NCI-H187 treated with DMSO at 0.1 percent for 48 hours (cell line): ENCODE measurements around the gene CATSPER4.
A peak's percentile ranks its signal among the peaks of the same experiment; 100 is the strongest.

Source experiments
- DNase-seq: peaks from one replicate; lab custom pipeline; 2025; lab: John Stamatoyannopoulos, UW

The CATSPER4 gene

DNA sequence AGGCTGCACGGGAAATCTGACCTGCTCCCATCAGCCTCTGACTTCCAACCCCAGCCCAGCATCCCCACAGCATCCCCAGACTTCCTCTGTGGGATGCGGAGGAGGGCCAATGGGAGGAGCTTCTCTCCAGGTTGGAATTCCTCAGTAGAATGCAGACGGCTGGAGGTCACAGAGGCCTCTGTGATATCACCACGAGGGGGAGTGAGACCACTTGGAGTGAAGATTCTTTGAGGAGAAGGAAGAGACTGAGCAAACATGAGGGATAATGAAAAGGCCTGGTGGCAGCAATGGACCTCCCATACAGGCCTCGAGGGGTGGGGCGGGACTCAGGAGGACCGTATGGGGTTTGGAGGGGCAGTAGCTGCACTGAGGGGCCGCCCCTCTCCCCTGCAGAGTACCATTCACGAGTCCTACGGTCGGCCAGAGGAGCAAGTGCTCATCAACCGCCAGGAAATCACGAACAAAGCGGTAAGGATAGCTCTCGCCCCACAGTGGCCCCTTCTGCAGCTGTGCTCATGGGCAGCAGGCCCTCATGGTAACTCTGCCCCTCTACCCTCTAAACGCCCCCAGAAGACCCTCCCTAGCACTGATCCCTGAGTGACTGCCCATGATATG lies at the start of gene CATSPER4:
Gene CATSPER4, plus strand, starts transcription at position 230 of the 615 bp plus-strand sequence. Its CDS starts 26 bp downstream, at position 256.
- no peak for DNase-seq

DNA sequence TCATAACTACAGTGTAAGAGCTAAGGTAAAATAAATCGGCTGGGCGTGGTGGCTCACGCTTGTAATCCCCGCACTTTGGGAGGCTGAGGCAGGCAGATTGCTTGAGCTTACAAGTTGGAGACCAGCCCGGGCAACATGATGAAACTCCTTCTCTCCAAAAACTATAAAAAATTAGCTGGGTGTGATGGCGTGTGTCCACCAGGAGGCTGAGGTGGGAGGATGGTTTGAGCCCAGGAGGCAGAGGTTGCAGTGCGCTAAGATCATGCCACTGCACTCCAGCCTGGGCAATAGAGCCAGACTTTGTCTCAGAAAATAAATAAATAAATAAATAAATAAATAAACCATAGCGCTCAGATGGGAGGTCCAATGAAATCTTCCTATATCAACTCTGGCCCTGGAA lies 48.2 kb upstream of the CATSPER4 start:
- no peak for DNase-seq

DNA sequence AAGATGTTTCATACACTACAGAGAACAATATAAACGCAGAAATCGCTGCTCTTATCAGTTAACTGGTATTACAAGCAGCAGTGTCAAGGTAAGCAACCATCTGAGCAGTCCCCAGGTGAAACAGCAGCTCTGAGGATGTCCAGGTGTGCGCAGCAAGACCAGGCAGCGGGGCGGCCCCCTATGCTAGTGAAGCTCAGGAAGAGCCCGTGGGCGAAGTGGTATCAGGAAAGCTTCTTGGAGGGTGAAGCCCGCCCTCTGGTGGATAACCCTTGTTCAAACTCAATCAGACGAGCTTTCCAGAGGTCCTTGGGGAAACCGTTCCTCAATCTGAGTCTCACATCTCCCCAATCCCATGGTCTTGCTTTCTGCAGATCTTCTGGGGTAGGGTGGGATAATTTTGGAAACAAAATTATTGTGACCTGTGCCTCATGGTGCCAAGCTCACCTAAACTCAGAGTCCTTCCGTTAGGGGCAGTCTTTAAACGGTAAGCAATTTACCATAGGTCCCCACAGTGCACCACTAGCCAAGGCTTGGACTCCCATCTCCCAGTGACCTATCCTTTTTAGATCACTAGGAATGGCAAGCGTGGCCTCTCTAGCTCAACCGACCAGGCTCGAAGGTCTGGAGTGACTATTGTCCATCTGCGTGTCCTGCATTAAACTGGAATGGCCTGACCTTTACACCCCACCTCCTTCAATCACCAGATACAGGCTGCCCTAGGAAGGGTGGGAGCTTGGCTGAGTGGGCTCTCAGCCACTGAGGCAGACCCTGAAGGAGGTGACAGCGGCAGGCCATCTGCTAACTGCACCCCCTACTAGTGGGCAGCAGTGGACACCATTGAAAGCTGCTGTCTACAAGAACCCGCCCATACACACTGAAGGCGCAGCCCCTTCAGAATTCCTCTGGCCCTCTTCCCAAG lies 45.1 kb upstream of the CATSPER4 start:
- DNase-seq = peak; percentile 77

DNA sequence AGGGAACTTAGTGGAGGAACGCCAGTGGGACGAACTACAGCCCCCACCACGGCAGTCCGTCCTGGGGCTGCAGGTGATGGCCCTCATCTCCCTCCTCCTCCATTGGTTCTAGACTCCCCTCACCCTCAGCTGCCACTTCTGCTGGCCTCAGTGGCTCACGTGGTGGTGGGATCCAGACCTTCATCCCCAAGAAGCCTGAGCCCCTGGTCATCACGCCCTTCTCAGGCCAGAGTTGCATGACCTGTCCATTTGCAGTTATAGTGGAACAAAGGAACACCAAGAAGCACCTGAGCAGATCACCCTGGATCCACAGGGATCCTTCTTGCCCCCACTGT lies 44.5 kb upstream of the CATSPER4 start:
- DNase-seq = no peak

DNA sequence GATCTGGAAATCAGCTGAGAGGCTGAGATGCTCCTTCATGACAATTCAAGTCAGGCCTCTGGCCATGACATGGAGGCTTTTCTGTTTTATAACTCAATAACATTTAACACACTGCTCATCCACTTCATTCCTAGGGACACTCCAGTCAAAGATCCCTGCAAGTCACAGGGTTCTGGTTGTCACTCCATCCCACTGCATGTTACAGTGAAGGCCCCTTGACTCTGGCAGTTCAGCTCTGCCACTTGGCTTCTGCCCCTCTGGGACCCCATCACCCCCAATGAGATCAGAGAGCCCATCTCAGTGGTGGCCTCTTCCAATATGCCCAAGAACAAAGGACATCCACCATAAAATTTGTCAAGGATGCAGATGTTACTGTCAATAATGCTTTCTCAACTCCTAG lies 41.5 kb upstream of the CATSPER4 start:
- DNase-seq = no peak

DNA sequence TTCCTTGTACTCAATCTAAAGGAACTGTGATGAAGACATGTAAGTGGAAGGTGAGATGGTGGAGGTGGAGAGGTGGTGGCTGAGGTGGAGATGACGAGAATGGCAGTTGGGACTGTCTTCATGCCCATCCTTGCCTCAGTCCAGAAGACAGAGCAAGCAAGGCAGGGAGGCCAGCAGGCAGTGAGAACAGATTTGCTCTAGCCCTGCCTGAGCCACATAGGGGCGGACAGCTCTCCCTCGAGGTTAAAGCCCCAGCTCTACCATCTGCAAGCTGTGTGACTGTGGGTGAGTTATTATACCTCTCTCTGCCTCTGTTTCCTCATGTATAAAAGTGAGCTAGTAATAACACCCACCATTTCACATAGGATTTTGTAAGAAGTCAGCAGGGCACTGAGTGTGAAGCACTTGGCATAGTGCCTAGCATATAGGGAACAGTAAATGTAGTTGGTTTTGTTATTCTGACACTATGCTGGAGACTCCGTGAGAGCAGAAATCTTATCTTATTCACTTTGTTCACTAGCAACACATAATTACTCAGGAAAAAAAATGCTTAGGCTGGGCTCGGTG lies 36.4 kb upstream of the CATSPER4 start:
- no peak for DNase-seq

DNA sequence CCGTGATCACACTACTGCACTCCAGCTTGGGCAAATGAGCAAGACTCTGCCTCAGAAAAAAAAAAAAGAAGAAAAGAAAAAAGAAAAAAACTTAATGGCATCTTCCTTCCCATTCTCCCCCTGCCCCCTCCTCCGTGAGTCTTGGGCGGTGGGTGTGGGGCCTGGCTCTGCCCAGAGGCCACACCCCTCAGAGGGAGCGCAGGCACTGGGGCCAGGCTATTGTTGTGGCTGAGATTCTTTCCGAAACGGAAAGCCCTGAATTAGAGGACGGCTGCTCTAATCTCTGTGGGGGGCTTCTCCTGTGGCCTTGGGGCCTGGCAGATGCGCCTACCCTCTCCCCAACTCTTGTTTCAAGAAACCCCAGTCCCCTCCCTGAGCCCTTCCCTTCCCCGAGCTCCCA lies 35.7 kb upstream of the CATSPER4 start:
- DNase-seq = no peak

DNA sequence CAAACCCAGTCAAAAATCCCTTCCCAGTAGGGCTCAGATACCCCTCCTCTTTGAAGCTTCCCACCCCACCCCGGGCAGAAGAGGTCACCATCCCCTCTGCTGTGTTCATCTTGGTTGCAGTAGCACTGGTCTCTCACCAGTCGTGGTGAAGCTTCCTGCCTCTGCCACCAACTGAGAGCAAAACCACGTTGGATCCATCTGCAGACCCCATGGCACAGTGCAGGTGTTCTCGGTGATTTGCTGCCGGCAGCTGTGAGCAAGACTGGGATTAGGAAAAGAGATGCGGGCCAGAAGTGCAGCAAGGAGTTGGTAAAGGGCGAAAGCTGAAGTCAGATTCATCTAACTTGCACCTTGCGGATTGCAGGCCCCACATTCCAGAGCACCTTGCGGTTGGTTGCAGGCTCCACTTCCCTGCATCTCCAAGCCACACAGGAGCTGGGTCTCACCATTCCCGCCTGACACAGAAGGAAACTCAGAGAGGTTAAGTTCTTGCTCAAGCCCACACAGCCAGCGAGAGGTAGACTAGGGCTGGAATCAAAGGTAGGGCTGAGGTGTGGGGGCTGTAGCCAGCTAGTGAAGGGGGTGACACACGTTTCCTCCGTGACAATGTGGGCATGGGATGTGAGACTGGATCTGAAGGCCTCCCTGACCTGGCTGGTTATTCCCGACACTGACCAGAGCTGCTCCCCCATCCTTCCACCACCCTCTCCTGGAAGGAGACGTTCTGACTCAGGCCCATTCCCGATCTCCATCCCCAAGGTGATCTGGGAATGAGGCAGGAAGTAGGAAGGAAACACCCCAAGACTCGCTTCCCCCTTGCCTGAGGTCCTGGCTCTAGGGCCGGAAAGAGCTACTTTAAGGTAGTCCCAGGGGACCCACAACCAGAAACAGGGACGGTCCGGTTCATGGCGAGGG lies 34.8 kb upstream of the CATSPER4 start:
- DNase-seq = no peak

DNA sequence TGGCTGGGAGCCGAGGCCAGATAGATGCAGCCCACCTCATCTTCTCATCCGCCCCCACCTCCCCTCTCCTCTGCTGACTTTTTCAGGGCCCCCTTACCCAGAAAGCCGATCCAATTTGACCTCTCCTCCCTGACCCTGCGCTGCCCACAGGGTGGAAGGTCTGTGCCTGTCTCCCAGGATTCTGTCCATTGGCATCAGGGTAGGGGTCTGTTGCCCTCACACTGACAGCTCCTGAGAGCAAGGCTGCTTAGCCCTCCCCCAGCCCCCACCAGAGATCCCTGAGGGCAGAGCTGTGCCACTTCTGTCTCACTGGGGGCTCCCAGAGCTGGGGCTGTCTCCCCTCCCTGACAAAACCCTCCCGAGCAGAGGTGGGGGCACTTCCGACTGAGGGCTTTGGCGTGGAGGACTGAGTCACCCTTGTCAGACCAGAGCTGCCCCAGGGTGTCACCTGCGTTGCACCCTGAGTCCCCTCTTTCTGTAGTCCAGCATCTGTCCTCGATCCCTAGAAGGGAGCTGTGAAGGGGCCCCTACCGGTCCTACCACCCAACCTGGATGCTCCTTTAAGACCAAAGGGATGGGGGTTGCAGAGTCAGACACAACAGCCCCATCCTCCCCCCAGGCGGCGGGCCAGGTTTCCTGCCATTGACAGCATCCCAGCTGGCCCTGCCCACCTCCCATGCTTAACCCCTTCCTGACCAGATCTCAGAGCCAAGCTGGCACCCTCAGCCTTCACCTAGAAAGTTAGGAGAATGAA lies 33.9 kb upstream of the CATSPER4 start:
- DNase-seq = no peak

DNA sequence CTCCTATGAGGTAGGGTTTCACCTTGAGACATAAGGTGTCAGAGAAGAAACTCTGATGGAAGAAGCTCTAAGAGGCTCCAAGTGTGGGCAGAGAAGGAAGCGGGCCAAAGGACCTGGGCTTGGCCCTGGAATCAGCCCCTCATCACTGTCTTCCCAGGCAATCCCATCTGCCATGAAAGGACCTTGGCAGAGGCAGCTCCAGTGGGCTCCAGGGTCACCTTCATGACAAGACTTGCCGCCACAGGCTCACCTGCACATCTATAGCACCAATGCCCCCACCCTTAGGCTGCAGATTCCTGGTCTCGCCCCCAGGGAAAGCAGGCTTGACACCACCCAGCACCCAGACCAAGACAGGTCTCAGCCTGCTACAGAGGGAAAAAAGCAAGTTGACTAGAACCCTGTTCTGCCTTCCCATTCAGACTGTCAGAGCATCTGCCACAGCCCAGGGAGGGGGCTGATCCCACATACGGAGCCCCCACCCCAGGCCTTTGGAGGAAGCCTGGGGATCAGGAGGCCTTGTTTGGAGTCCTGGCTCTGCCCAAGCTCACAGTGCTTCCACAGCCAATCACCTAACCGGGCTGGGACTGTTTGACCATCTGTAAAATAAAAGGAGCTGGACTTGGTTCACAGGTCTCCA lies 32.0 kb upstream of the CATSPER4 start:
- DNase-seq = no peak

DNA sequence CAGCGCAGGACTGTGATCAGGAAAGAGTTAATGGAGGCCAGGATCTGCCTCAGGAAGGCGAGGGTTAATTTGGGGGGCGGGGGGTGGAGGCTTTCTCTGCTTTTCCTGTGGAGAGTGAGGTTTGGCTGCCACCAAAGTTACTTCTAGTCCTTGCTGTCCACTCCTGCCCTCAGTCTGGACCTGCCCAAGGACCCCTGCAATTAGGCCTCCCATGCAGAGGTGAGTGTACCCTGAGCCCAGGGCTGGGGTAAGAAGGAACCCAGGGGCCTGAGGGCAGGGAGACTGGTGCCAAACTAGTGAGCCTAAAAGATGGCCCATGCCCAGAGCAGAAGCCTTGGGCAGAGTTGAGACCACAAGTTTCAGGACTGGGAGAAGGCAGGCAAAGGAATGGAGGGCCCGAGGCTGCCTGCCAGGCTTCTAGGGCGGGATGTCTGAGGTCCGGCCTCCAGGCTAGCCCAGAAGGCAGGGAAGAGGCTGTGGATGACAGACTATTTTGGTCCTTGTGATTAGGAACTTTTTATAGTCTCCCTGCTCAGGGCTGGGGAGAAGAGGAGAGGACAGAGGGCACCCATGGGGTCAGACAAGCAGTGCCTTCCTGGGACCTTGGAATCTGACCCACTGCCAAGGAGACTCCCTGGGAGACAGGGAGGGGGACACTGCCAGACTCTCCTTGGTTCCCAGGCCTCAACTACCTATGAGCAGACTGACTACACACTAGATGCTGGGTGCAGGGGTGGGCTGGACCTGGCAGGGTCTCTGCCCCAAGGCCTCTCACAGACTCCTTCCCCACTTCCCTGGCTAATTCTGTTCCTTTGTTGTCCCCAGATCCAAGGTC lies 31.3 kb upstream of the CATSPER4 start, which contains the start of gene FAM110D:
Gene FAM110D, plus strand, starts transcription at position 172 of the 835 bp plus-strand sequence. CDS start 2,213 bp downstream, outside the sequence.
- no peak for DNase-seq

DNA sequence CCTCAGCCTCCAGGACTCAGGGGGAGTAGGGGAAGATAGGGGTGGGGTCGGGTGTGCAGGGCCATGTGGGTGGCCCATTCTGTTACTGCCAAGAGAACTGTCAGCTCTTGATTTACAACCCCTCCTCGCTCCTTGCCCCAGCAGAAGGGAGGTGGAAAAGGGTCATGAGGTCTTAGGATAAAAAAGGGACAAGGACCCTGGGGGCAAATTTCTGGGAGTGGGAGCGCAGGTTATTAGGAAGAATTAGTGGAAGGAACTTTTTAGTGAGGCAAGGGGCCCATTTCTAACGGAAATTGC lies 30.7 kb upstream of the CATSPER4 start:
- DNase-seq = no peak

DNA sequence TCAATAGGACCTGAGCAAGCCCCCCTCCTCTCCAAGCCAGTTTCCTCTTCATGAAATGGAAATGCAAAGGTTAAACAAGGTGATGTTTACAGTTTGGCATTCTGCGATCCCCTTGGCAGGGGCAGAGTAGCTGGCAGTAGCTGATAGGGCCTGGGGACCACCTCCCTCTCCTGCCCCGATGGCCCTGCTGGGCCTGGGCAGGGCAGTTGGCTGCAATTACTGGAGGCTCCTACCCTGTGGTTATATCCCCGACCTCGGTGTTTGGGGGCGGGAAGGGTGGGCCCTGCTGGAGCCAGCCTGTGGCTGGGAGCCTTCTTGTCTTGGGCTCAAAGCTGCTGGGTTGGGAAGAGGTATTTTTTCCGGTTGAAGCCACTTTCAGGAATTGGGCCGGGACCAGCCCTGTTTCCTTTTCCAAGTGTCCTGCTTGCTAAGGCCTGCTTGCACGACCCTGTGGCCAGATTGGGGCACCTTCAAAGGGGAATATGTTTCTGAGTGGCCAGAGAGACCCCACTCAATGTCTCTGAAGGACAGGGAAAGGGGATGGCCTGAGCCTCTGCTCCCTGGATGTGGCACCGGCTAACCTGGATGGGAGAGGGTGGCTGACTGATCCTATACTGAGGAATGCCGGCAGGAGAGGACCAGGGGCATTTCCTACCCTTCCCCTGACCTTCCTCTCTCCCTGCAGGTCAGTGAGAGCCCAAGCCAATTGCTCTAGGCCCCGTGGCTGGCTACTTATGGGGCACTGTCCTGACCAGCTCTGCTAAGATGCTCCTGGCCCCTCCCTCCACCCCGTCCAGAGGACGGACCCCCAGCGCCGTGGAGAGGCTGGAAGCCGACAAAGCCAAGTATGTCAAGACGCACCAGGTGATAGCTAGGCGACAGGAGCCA lies 29.6 kb upstream of the CATSPER4 start:
- DNase-seq = no peak

DNA sequence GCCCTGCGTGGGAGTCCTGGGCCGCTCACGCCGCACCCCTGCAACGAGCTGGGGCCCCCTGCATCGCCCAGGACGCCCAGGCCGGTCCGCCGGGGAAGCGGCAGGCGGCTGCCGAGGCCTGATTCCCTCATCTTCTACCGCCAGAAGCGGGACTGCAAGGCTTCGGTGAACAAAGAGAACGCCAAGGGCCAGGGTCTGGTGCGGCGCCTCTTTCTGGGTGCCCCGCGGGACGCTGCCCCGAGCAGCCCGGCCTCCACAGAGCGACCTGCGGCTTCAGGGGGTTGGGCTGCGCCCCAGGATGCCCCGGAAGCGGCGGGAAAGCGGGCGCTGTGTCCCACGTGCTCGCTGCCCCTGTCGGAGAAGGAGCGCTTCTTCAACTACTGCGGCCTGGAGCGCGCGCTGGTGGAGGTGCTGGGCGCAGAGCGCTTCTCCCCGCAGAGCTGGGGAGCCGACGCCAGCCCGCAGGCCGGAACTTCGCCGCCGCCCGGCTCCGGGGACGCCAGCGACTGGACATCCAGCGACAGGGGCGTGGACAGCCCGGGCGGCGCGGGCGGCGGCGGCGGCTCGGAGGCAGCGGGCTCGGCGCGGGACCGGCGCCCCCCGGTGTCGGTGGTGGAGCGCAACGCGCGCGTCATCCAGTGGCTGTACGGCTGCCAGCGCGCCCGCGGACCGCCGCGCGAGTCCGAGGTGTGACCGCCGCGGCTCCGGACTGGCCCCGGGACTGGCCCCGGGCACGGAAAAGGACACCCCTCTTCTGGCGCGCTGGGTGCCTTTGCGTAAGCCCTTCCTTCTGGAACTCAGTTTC lies 28.8 kb upstream of the CATSPER4 start:
- no peak for DNase-seq

DNA sequence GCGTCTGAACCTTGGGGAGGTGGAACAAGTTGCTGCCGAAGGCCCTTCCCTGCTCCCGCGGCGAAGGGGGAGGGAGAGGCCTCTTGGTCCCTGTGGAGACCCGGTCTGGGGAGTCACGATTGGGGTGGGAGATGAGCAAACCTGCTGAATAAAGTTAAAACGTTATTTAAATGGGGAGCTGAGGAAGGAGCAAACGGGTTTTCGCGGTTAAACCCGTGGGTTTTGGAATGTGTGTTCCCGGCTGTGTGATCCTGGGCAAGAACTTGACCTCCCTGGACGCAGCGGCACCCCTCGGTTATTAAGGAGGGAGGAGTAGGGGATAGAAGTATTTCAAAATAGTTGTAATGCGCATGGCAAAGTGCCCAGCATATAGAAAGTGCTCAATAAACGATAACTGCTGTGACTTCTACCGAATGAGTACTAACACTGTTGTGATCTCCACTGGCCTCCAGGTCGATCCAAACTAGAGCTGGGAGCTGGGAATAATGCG lies 28.1 kb upstream of the CATSPER4 start:
- no peak for DNase-seq

DNA sequence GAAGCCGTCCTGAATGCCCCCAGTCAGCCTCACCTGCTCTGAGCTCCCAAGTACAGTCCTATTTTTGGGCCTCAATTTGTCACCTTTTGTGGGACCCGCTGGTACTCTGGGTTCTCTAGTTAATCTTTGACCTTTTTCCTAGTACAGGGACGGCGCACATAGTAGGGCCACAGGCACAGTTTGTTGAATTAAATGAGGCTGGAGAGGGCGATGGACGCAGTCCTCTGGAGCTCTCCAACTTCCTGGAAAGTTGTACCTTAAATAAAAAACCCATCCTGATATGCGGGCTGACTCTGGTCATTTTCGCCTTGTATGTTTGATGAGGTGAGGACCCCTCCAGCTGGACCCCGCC lies 26.7 kb upstream of the CATSPER4 start:
- DNase-seq = no peak

DNA sequence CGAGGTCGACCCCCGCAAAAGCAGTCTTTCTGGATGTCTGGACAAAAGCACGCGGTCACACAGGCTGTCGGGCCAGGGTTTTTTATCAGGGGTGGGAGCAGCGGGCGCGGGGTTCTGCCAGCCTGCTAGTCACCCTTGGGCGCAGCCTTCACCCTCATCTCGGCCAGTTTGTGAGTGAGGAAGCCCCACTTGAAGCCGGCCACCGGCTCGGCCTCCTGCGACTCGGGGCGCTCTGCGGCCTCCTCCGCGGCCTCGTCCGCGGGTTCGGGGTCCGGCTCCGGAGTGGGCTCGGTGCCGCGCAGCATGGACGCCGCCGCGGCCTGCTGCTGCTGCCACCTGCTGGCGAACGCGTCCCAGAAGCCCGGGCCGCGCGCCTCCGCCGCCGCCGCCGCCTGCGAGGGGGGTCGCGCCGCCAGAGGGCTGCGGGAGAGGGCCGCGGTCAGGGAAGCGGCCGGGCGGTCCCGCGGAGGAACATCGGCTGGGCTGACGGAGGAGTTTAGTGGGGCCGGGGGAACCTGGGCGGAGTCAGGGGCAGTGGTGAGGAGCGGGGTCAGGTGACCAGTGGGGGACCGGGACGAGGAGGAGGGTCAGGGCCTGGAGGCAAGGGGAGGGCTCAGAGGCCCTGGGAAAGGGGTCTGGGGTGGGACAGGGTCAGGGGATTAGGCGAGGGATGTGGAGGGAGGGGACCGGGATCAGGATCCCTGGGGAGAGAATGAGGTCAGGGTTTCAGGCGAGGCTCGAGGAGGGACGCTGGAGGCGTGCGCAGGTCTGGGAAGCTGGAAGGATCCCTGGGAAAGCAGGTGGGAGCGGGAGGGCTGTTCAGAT lies 26.2 kb upstream of the CATSPER4 start:
- DNase-seq = no peak
